T-helper 9 cell (primary cell): Measurements from ENCODE around the gene GPATCH3.
A peak's percentile ranks its signal among the peaks of the same experiment; 100 is the strongest.
"Not testable (repeated sequence)": the region's sequence is repeated elsewhere in the genome, so short reads cannot be mapped to it uniquely, and the experiment has no call there.

Source experiments
- DNase-seq: peaks from one replicate; pipeline ENCODE4 v3.0.0-alpha.2; 2020
- total RNA-seq, 2 donors: gene quantifications; one replicate each; lab custom pipeline; 2026; lab: John Stamatoyannopoulos, UW

GPATCH3 gene
- 25.8 to 35.7 reads per million in 2 donors for total RNA-seq

GRCh38 chr1:26900001-26900814 lies at the start of gene GPATCH3:
GPATCH3 (minus strand) TSS chr1:26900467; CDS start chr1:26900442, 25 bp downstream.
- DNase-seq = peak; percentile 84

- no peak for DNase-seq
Observed at GRCh38 chr1:26949926-26950319, 49.7 kb upstream of the GPATCH3 start.

- DNase-seq = no peak
Observed at GRCh38 chr1:26949266-26949925, 49.1 kb upstream of the GPATCH3 start.

- not testable (repeated sequence) for DNase-seq
Observed at GRCh38 chr1:26948725-26949057, 48.4 kb upstream of the GPATCH3 start.

- no peak for DNase-seq
Observed at GRCh38 chr1:26946270-26946669, 46.0 kb upstream of the GPATCH3 start.

GRCh38 chr1:26945728-26946127 lies 45.5 kb upstream of the GPATCH3 start:
- DNase-seq = no peak

GRCh38 chr1:26945138-26945537 lies 44.9 kb upstream of the GPATCH3 start:
- DNase-seq = no peak

GRCh38 chr1:26942656-26943055 lies 42.4 kb upstream of the GPATCH3 start:
- no peak for DNase-seq

- no peak for DNase-seq
Observed at GRCh38 chr1:26941311-26941710, 41.0 kb upstream of the GPATCH3 start.

- DNase-seq = no peak
Observed at GRCh38 chr1:26938659-26939025, 38.4 kb upstream of the GPATCH3 start.

- DNase-seq = no peak
Observed at GRCh38 chr1:26938004-26938658, 37.9 kb upstream of the GPATCH3 start.

GRCh38 chr1:26936823-26937222 lies 36.6 kb upstream of the GPATCH3 start:
- no peak for DNase-seq

- DNase-seq = no peak
Observed at GRCh38 chr1:26932531-26932930, 32.3 kb upstream of the GPATCH3 start.

- DNase-seq = no peak
Observed at GRCh38 chr1:26923711-26924110, 23.4 kb upstream of the GPATCH3 start.

- DNase-seq = no peak
Observed at GRCh38 chr1:26922901-26923300, 22.6 kb upstream of the GPATCH3 start.

GRCh38 chr1:26922431-26922729 lies 22.1 kb upstream of the GPATCH3 start:
- DNase-seq = no peak

GRCh38 chr1:26921540-26922430 lies 21.5 kb upstream of the GPATCH3 start, which contains the start of gene NUDC:
NUDC (plus strand) TSS chr1:26921743; CDS start chr1:26921849, 106 bp downstream.
- DNase-seq = peak; percentile 90

GRCh38 chr1:26921126-26921539 lies 20.9 kb upstream of the GPATCH3 start:
- DNase-seq = no peak

- DNase-seq = no peak
Observed at GRCh38 chr1:26915204-26915842, 15.1 kb upstream of the GPATCH3 start.

- no peak for DNase-seq
Observed at GRCh38 chr1:26913754-26914619, 13.7 kb upstream of the GPATCH3 start, which contains the start of gene NR0B2. NR0B2 (minus strand) TSS chr1:26913975; CDS start chr1:26913940, 35 bp downstream.

- DNase-seq = no peak
Observed at GRCh38 chr1:26913389-26913753, 13.1 kb upstream of the GPATCH3 start.
